ENCODE measurements around the gene SDHAF2.

Gene SDHAF2

GRCh38 chr11:61488651-61489291, 58.8 kb downstream of the SDHAF2 start:
- Histone ChIP-seq H3K36me3 (ENCODE audit: control insufficient read depth in 2 of 2, insufficient read depth in 1 of 2, low read length in 2 of 2) (no peaks in the 10 kb centered on the region), H3K4me1 (ENCODE audit: control insufficient read depth, insufficient read depth, low read length) (no peaks in the 10 kb centered on the region), H3K9me3 (ENCODE audit: control insufficient read depth, insufficient read depth, low read depth, low read length) (no peaks in the 10 kb centered on the region), H3K4me3 (ENCODE audit: low read depth, low read length) (no peak overlapping the region), H3K27ac (ENCODE audit: extremely low read depth, low read depth, low read length) (no peak overlapping the region)
- ChIA-PET POLR2A (interaction anchor here (0.6 kb wide), 1 partner anchor 19 kb away, joined by 3 read pairs; no protein-coding TSS in a partner anchor), CTCF (interaction anchor here (0.7 to 2.0 kb wide), 9 partner anchors 9 to 150 kb away, joined by 3 to 9 read pairs (median 5); no protein-coding TSS in a partner anchor)
- no peak for TF ChIP-seq ZNF114 (tag by site-specific recombination; IDR thresholded peaks at IDR 0.05)
- peak; percentile 37; the same call in 1 of the 2 replicates for TF ChIP-seq ZIC2 (tag by site-specific recombination; IDR thresholded peaks at IDR 0.05)
- no peak for TF ChIP-seq MZF1 (tag by site-specific recombination; IDR thresholded peaks at IDR 0.05; ENCODE audit: borderline replicate concordance)
- no peak for TF ChIP-seq ZNF292 (tag by site-specific recombination; IDR thresholded peaks at IDR 0.05; ENCODE audit: borderline replicate concordance, low read depth)
- no peak for TF ChIP-seq INSM2 (tag by site-specific recombination; IDR thresholded peaks at IDR 0.05)
- 0 out of 2 replicates have a peak, but pooled peaks have one; percentile 23 for TF ChIP-seq ZNF10 (tag by site-specific recombination; IDR thresholded peaks at IDR 0.05)

- POLR2A ChIA-PET = no interaction called here
- TF ChIP-seq ZNF266 (tag by site-specific recombination; IDR thresholded peaks at IDR 0.05; ENCODE audit: low read depth) (no peak), TCF7L2 (IDR thresholded peaks at IDR 0.05; ENCODE audit: borderline replicate concordance, low read depth, low read length) (no peak), ZNF513 (tag by site-specific recombination; IDR thresholded peaks at IDR 0.05) (no peak), ZNF571 (tag by site-specific recombination; IDR thresholded peaks at IDR 0.05) (no peak), RBAK (tag by site-specific recombination; IDR thresholded peaks at IDR 0.05) (no peak), ZNF529 (tag by site-specific recombination; IDR thresholded peaks at IDR 0.05; ENCODE audit: insufficient replicate concordance) (no peak), ZBTB44 (tag by site-specific recombination; IDR thresholded peaks at IDR 0.05) (no peak), ZNF626 (tag by site-specific recombination; IDR thresholded peaks at IDR 0.05) (no peak), ZNF324 (tag by site-specific recombination; IDR thresholded peaks at IDR 0.05) (no peak), SCRT2 (tag by site-specific recombination; IDR thresholded peaks at IDR 0.05) (no peak)
- Histone ChIP-seq H3K4me3 (ENCODE audit: low read depth, low read length) (no peak overlapping the region), H3K4me1 (ENCODE audit: control insufficient read depth, insufficient read depth, low read length) (no peaks in the 10 kb centered on the region), H3K27ac (ENCODE audit: extremely low read depth, low read depth, low read length) (no peak overlapping the region), H3K9me3 (ENCODE audit: control insufficient read depth, insufficient read depth, low read depth, low read length) (no peaks in the 10 kb centered on the region), H3K36me3 (ENCODE audit: control insufficient read depth in 2 of 2, insufficient read depth in 1 of 2, low read length in 2 of 2) (no peaks in the 10 kb centered on the region)
- CTCF ChIA-PET = interaction anchor here (0.6 to 2.0 kb wide), 7 partner anchors 11 to 408 kb away, joined by 3 to 9 read pairs (median 5); no protein-coding TSS in a partner anchor
These were observed 60.2 kb downstream of the SDHAF2 start for GRCh38 chr11:61489833-61490721.

Data from HEK293 (cell line).